GM04503 (cell line): ENCODE results near the gene TTC7B.
"Not testable (repeated sequence)": the region's sequence is repeated elsewhere in the genome, so short reads cannot be mapped to it uniquely, and the experiment has no call there.

Experiments
- DNase-seq: peaks from one replicate; pipeline ENCODE4 v3.0.0-alpha.2; 2012; ENCODE audit warnings: low read depth

The TTC7B gene

GRCh38 chr14:90527978-90528377 is 288.3 kb downstream of the TTC7B start:
- DNase-seq, result no peak

GRCh38 chr14:90526536-90526935 is 289.7 kb downstream of the TTC7B start:
- not testable (repeated sequence) for DNase-seq

GRCh38 chr14:90525353-90526028 is 290.7 kb downstream of the TTC7B start:
- not testable (repeated sequence) for DNase-seq

- DNase-seq, result no peak
Observed at GRCh38 chr14:90523961-90524875, 292.0 kb downstream of the TTC7B start.

- peak; percentile 18 for DNase-seq
Observed at GRCh38 chr14:90523544-90523943, 292.7 kb downstream of the TTC7B start.

GRCh38 chr14:90522571-90523191 is 293.5 kb downstream of the TTC7B start:
- no peak for DNase-seq

- DNase-seq, result no peak
Observed at GRCh38 chr14:90521930-90522483, 294.2 kb downstream of the TTC7B start.

GRCh38 chr14:90521084-90521929 is 294.9 kb downstream of the TTC7B start:
- DNase-seq, result no peak

- DNase-seq, result no peak
Observed at GRCh38 chr14:90520326-90520725, 295.9 kb downstream of the TTC7B start.

GRCh38 chr14:90519262-90519920 is 296.8 kb downstream of the TTC7B start:
- DNase-seq, result no peak

GRCh38 chr14:90518941-90519256 is 297.3 kb downstream of the TTC7B start:
- DNase-seq, result no peak

GRCh38 chr14:90518069-90518940 is 297.9 kb downstream of the TTC7B start:
- no peak for DNase-seq

- DNase-seq, result no peak
Observed at GRCh38 chr14:90517076-90517841, 299.0 kb downstream of the TTC7B start.

GRCh38 chr14:90514566-90514965 is 301.7 kb downstream of the TTC7B start:
- no peak for DNase-seq

- no peak for DNase-seq
Observed at GRCh38 chr14:90514015-90514398, 302.2 kb downstream of the TTC7B start.

GRCh38 chr14:90513161-90514014 is 302.8 kb downstream of the TTC7B start:
- no peak for DNase-seq

- no peak for DNase-seq
Observed at GRCh38 chr14:90512329-90512991, 303.8 kb downstream of the TTC7B start.

- no peak for DNase-seq
Observed at GRCh38 chr14:90511795-90512328, 304.4 kb downstream of the TTC7B start.
